Measurements from ENCODE around the gene ZBTB8A. TPM values are rescaled to one million over a fixed set of nuclear protein-coding genes. Genes with fewer than 3 reads are reported as not detected.
"Not testable (repeated sequence)": the region's sequence is repeated elsewhere in the genome, so short reads cannot be mapped to it uniquely, and the experiment has no call there.

Gene ZBTB8A
- total RNA-seq, 1 experiment from 2014 or later: 3.5 TPM

DNA sequence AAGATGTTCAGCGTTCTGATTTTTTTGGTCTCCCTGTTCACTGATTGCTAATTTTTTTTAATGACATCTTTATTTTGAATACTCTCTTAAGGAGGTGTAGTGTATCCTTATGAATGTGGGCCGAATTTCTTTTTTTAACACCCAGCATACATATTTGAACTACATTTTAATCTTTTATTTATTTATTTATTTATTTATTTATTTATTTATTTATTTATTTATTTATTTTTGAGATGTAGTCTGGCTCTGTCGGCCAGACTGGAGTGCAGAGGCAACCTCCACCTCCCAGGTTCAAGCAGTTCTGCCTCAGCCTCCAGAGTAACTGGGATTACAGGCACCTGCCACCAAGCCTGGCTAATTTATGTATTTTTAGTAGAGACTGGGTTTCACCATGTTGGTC is 15.1 kb downstream of the ZBTB8A start:
- no TSS peak for BruUV-seq (replicated peaks)
- Histone ChIP-seq H3K9me2 (replicated peaks; ENCODE audit: low read length) (no peaks in the 10 kb centered on the region), H3K9me3 (ENCODE audit: low read length) (no peaks in the 10 kb centered on the region), H3F3A (ENCODE audit: low read length, unreplicated experiment) (no peaks in the 10 kb centered on the region), H2AFZ (ENCODE audit: low read length) (no peak overlapping the region), H3K4me1 (ENCODE audit: insufficient read depth, low read length) (no peaks in the 10 kb centered on the region), H3K36me3 (ENCODE audit: low read depth, low read length) (no peaks in the 10 kb centered on the region), H3K4me2 (ENCODE audit: low read length) (no peak overlapping the region), H3K27ac (ENCODE audit: low read length) (no peak overlapping the region), H3K4me3 (ENCODE audit: low read length) (no peak overlapping the region), H3K9ac (ENCODE audit: low read length) (no peak overlapping the region), H3K27me3 (ENCODE audit: low read length) (no peaks in the 10 kb centered on the region), H4K20me1 (ENCODE audit: low read length) (no peaks in the 10 kb centered on the region), H3K79me2 (ENCODE audit: low read length) (no peaks in the 10 kb centered on the region)
- no peak for DNase-seq
- ChIA-PET POLR2A (ENCODE audit: unreplicated experiment) (no interaction called here), CTCF (no interaction called here)
- intact Hi-C loops (cut with micrococcal nuclease): no loop called here
- no peak for ATAC-seq
- no peak for TF ChIP-seq EZH2 (IDR thresholded peaks at IDR 0.05; ENCODE audit: low read length, unreplicated experiment)
- TF ChIP-seq EZH2phosphoT487 (IDR thresholded peaks at IDR 0.05; ENCODE audit: borderline replicate concordance, low read length): no peak
- TF ChIP-seq, protein P1, sequence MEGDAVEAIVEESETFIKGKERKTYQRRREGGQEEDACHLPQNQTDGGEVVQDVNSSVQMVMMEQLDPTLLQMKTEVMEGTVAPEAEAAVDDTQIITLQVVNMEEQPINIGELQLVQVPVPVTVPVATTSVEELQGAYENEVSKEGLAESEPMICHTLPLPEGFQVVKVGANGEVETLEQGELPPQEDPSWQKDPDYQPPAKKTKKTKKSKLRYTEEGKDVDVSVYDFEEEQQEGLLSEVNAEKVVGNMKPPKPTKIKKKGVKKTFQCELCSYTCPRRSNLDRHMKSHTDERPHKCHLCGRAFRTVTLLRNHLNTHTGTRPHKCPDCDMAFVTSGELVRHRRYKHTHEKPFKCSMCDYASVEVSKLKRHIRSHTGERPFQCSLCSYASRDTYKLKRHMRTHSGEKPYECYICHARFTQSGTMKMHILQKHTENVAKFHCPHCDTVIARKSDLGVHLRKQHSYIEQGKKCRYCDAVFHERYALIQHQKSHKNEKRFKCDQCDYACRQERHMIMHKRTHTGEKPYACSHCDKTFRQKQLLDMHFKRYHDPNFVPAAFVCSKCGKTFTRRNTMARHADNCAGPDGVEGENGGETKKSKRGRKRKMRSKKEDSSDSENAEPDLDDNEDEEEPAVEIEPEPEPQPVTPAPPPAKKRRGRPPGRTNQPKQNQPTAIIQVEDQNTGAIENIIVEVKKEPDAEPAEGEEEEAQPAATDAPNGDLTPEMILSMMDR (conservative IDR thresholded peaks at IDR 0.05; ENCODE audit: low read depth, low read length): no peak

DNA sequence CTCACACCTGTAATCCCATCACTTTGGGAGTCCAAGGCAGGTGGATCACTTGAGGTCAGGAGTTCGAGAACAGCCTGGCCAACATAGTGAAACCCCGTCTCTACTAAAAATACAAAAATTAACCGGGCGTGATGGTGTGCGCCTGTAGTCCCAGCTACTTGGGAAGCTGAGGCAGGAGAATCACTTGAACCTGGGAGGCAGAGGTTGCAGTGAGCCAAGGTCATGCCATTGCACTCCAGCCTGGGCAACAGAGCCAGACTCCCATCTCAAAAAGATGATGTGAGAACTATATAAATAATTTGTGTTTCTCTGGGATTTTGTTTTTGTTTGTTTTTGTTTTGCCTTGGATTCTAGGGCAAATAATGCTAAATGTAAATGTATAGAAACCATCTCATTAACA is 17.8 kb downstream of the ZBTB8A start:
- POLR2A ChIA-PET (ENCODE audit: unreplicated experiment); CTCF ChIA-PET; H3K27ac ChIP-seq (ENCODE audit: low read length); H3K4me2 ChIP-seq (ENCODE audit: low read length); H3K9ac ChIP-seq (ENCODE audit: low read length); H3K79me2 ChIP-seq (ENCODE audit: low read length); BruUV-seq (replicated peaks); H3K27me3 ChIP-seq (ENCODE audit: low read length); H3K4me3 ChIP-seq (ENCODE audit: low read length); ATAC-seq; H2AFZ ChIP-seq (ENCODE audit: low read length); H3F3A ChIP-seq (ENCODE audit: low read length, unreplicated experiment); DNase-seq; H4K20me1 ChIP-seq (ENCODE audit: low read length); H3K4me1 ChIP-seq (ENCODE audit: insufficient read depth, low read length); intact Hi-C loops (cut with micrococcal nuclease); H3K36me3 ChIP-seq (ENCODE audit: low read depth, low read length); H3K9me3 ChIP-seq (ENCODE audit: low read length); H3K9me2 ChIP-seq (replicated peaks; ENCODE audit: low read length): not testable (repeated sequence)

DNA sequence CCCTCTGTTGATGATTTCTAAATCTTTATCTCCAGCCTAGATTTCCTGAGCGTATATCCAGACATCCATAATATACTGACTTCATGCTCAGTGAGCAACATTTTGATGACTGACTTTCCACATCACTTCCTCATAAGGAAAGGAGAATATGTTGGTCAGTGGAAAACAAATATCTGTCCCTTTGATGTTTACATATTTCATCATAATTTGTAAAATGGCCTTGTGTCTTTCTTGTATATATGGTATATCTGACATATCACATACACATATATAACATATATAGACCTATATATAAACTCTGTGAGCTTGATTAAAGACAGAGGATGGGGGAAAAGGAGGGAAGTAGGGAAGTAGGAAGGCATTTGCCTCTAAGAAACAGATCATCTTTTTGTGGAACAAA is 18.6 kb downstream of the ZBTB8A start:
- Histone ChIP-seq H2AFZ (ENCODE audit: low read length) (no peak overlapping the region), H3K4me3 (ENCODE audit: low read length) (no peak overlapping the region), H3K79me2 (ENCODE audit: low read length) (no peaks in the 10 kb centered on the region), H3K36me3 (ENCODE audit: low read depth, low read length) (no peaks in the 10 kb centered on the region), H3K9ac (ENCODE audit: low read length) (no peak overlapping the region), H3K27ac (ENCODE audit: low read length) (no peak overlapping the region), H3K27me3 (ENCODE audit: low read length) (no peaks in the 10 kb centered on the region), H3K4me2 (ENCODE audit: low read length) (no peak overlapping the region), H3K4me1 (ENCODE audit: insufficient read depth, low read length) (no peaks in the 10 kb centered on the region), H4K20me1 (ENCODE audit: low read length) (no peaks in the 10 kb centered on the region), H3F3A (ENCODE audit: low read length, unreplicated experiment) (no peaks in the 10 kb centered on the region), H3K9me3 (ENCODE audit: low read length) (no peaks in the 10 kb centered on the region), H3K9me2 (replicated peaks; ENCODE audit: low read length) (no peaks in the 10 kb centered on the region)
- intact Hi-C loops (cut with micrococcal nuclease): no loop called here
- ChIA-PET CTCF (no interaction called here), POLR2A (ENCODE audit: unreplicated experiment) (no interaction called here)
- BruUV-seq (replicated peaks): no TSS peak
- DNase-seq (no peak), ATAC-seq (no peak)
- TF ChIP-seq EZH2phosphoT487 (IDR thresholded peaks at IDR 0.05; ENCODE audit: borderline replicate concordance, low read length) (no peak), EZH2 (IDR thresholded peaks at IDR 0.05; ENCODE audit: low read length, unreplicated experiment) (no peak)
- TF ChIP-seq, protein P1 (conservative IDR thresholded peaks at IDR 0.05; ENCODE audit: low read depth, low read length): no peak
